GM13977 (cell line): Measurements from ENCODE around the gene SSH3.

ENCODE experiments used
- DNase-seq: peaks from one replicate; pipeline ENCODE4 v3.0.0; 2012; ENCODE audit warnings: low spot score
- CTCF ChIP-seq: IDR thresholded peaks from 2 replicates; pipeline ENCODE4 v1.5.1; 2012; ENCODE audit warnings: mild to moderate bottlenecking, control low read depth; ENCODE audit not compliant: insufficient read depth; ENCODE audit errors: extremely low read depth, missing control alignments
- in situ Hi-C: fragments of 300-500 bp; cut with MboI; formaldehyde crosslinking; loops from one replicate; pipeline ENCODE4 v1.12.0; 2022; ENCODE audit warnings: low sequenced_read_pairs, low pct_unique_long_range_greater_than_20kb, mixed read lengths, inconsistent platforms; ENCODE audit not compliant: unreplicated experiment

The SSH3 gene

GRCh38 chr11:67357831-67358670 lies 54.7 kb downstream of the SSH3 start:
- no peak for TF ChIP-seq CTCF
- in situ Hi-C loops, result no loop called here
- DNase-seq, result peak; percentile 2
